ENCODE measurements around the gene CYB5RL. TPM values are rescaled to one million over a fixed set of nuclear protein-coding genes. Genes with fewer than 3 reads are reported as not detected.

Gene CYB5RL
- total RNA-seq, 2 donors from 2014 or later, result 5.5 to 5.7 TPM

Other genes with a start within 250 kb of the CYB5RL start
- not detected for gene LDLRAD1, start 181.8 kb downstream of the CYB5RL start, total RNA-seq
- gene TMEM59, start 146.8 kb downstream of the CYB5RL start, total RNA-seq, result 1,000 to 10,000 TPM in 1 of 2 donors, 100 to 1,000 TPM in 1; 782 to 1,105 TPM
- gene TCEANC2, start 146.4 kb downstream of the CYB5RL start, total RNA-seq, result 1 to 10 TPM; 3.4 to 4.4 TPM
- gene CDCP2, start 47.0 kb downstream of the CYB5RL start, total RNA-seq, result under 1 TPM; 0.12 to 0.14 TPM
- gene MRPL37, start 137 bp upstream of the CYB5RL start, total RNA-seq, result 10 to 100 TPM; 59.6 to 78.0 TPM
- 10 to 100 TPM; 61.7 to 74.2 TPM for gene SSBP3, start 206.4 kb upstream of the CYB5RL start, total RNA-seq